ENCODE data around the gene KCNK15. TPM values are rescaled to one million over a fixed set of nuclear protein-coding genes. Genes with fewer than 3 reads are reported as not detected.
"Not testable (repeated sequence)": the region's sequence is repeated elsewhere in the genome, so short reads cannot be mapped to it uniquely, and the experiment has no call there.

KCNK15 gene
- polyA plus RNA-seq (ENCODE audit: insufficient read length) = 0.07 TPM
- long read RNA-seq, donor 1 = 0 reads
- long read RNA-seq, donor 2 = 0 reads
- long read RNA-seq, donor 3 = 0 reads
- long read RNA-seq, donor 4 = 0 reads
- long read RNA-seq, donor 5 = 0 reads
- long read RNA-seq, donor 6 = 0 reads
- long read RNA-seq, donor 7 = 0 reads
- long read RNA-seq, donor 8 = 0 reads

DNA sequence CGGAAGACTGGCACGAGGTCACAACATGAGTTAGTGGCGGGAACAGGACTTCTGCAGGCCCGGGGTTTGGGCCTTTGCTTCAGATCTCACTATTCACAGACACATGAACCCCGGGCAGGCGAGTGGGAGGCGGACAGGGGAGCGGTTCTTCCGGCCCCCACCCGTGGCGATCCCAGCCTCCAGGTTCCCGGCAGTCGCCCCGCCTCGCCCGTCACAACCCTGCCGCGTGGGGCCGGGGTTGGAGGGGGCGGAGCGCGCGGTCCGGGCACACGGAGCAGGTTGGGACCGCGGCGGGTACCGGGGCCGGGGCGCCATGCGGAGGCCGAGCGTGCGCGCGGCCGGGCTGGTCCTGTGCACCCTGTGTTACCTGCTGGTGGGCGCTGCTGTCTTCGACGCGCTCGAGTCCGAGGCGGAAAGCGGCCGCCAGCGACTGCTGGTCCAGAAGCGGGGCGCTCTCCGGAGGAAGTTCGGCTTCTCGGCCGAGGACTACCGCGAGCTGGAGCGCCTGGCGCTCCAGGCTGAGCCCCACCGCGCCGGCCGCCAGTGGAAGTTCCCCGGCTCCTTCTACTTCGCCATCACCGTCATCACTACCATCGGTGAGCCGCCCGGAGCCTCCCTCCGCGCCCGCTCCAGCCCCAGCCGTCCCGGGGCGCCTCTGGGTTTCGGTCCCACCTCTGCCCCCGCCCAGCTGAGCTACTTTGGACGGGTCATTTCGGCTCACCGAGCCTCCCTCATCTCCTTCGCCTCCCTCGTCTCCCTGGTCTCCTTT, at the start of gene KCNK15:
Gene KCNK15 (plus strand): TSS at position 268 of the 769 bp plus-strand sequence. CDS start 46 bp downstream, at position 314.
- DNase-seq = peak; percentile 22

DNA sequence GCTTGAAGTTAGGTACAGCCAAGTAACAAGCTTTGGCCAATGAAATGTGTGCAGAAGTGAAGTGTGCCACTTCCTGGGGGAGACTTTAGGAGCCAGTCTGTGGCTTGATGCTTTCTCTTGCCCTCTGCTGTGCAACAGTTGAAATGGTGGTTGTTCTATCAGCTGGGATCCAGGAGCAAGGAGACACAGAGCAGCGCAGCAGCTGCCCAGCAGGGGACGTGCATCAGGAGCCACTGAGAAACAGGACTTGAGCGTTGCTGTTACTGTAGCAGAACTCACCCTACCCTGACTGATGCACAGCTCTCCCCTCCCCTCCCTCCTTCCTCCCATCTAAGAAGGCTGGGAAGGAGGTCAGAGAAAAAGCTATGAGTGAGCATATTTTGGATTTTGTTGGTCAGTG, 49.4 kb upstream of the KCNK15 start:
- no peak for DNase-seq

DNA sequence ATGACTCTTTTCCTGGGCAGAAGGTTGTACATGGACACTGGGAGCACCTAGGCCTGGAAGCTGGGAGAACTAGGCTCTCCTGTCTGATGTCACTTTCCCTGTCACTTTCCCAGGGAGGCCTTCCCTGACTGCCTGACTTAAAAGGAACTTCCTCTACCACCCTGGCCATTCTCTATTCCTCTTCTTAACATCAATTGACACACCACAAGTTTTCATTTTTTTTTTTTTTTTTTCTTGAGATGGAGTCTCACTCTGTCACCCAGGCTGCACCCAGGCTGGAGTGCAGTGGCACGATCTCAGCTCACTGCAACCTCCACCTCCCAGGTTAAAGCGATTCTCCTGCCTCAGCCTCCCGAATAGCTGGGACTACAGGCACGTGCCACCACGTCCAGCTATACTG, 48.6 kb upstream of the KCNK15 start:
- not testable (repeated sequence) for DNase-seq

DNA sequence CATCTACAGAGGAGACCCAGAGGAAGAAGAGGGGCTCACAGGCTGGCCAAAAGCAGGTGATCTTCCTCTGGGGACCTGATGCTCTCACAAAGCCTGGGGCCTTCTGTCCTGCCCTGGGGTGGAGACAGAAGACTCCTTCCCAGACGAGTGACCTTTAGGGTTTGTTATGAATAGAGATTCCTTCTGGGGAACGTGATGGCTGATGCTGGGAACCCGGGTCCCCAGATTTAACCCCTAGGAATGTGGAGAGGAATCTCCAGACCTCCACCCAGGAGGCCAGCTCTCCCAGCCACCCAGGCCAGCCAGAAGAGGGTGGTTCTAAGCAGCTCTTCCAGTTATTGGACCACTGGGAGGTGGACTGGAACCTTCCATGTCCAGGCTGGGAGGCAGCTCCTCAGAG, 47.3 kb upstream of the KCNK15 start:
- no peak for DNase-seq

DNA sequence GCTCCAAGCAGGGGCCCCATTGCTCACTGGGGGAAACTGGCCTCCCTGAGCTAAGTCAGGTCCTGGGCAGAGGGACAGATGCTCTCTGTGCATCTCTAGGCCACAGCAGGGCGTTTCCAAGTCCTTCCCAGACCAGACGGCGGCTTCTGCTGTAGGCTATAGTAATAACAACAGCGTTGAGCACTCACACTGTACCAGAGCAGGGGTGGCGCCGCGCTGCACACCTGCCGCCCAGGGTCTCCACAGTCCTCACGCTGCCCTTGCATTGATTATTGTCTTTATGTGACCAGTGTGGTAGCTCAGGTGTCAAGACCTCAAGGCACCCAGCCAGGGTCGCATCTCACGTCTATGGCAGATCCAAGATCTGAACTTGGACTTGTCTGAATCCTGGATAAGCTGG, 45.4 kb upstream of the KCNK15 start:
- DNase-seq = no peak

DNA sequence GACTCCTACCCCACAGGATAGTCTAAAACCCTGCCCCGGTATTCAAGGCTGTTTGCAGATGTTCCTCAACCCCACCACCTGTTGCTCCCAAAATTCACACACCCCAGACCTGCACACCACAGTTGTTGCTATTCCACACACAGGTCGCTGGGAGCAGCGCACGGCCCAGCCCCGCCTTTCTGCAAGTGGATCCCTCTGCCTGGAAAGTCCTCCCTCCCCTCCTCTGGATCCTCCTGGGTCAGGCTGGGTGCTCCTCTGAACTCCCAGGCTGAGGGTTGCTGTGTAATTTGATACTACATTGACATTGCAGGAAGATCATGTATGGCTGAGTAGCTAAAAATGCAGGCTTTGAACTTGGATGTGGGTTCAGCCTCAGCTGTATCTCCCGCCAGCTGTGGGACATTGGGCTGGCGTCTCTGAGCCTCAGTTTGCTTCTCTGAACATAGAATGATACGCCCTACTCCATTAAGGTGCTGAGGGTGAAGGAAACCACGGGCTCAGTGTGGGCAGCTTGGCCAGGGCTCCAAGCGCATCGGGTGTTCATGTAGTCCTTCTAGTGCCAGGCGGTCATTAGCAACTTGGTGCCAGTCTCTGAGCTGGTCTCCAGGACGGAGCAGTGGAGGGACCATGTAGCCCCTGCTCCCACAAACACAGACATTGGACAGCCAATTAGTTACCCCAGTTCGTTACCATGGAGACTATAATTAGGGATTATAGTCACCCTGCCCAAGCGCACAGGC, 44.4 kb upstream of the KCNK15 start:
- DNase-seq = peak; percentile 19

DNA sequence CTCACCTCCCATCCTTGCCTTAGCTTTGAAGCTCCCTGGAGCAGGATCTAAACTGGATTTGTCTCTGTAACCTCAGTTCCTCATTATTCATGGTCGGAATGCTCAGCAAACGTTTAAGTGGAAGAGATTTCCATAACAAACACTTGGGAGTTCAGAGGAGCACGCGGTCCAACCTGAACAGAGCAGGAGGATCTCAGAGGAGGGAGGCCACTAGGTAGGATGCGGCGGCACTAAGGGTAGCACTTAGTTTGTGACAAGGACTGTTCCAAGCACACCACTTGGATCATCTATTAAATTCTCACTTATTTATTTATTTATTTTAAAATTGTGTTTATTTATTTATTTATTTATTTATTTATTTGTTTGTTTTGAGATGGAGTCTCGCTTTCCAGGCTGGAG, 43.8 kb upstream of the KCNK15 start:
- DNase-seq = no peak

DNA sequence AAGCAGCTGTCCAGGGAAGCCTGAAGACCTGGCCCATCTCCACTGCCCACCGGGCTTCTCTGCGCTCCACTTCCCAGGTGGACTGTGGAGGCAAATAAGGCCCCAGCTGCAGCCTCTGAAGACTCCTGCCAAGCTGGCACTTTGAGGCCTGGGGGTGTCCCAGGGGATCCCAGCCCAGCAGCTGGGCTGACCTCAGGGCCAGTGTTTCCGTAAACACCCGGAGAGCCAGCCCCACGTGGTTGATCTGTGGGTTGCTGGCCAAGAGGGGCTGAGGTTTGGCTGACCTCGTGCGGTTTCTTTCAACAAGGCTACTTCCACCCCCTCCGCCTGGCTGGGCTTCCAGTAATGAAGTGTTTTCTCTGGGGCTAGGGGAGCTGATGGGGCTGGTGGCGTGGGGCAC, 42.9 kb upstream of the KCNK15 start:
- peak; percentile 26 for DNase-seq

DNA sequence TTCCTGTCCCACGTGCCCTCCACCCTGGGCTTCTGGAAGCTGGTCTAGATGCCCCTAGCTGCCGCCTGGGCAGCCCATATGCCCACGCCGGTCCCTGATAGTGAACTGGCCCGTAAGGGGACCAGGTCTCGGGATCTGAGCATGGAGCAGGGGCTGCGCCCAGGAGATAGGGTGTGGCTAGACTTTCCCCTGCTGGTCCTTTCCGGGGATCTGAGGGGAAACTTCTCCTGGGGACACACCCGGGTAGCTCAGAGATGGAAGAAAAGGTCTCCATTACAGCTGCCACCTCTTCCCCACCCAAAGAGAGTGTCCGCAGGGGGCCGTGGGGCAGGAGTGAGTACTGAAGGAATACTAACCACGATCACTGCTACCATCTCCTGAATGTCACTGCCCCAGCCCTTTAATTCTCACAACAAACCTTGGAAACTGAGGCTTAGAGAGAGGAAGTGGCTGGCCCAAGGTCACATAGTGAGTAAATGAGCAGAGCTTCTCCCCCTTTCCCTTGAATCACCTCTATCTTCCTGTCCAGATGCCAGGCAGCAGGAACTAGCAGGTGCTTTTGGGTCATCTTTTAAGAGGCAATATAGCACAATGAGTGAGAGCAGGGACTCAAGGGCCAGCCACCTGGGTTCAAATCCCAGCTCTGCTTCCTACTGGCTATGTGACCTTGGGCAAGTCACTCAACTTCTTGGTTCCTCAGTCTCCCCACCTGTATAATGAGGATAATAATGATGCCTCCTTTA, 42.3 kb upstream of the KCNK15 start:
- no peak for DNase-seq

DNA sequence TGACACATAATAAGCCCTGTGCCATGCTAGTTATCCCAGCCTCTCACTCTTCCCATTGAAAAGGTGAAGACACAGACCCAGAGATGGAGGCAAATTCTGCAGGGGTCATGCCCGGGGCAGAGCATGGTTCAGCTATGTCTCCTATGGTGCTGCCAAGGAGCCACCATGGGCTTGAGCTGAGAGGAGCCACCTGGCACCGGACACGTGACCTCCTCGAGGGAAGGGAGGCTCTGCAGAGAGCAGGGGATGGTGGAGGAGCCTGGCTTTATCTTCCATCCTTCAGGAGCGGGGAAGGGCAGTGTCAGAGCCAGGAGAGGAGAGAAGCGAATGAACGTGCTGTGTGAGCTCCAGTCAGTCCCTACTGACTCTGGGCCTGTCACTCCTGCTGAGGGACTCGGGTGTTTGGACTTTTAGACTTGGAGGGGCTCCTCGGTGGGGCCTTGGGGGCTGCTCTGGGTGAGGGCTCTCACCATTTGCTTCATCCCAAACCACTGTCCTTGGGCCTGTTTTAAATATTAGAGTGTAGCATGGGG, 41.6 kb upstream of the KCNK15 start:
- no peak for DNase-seq

DNA sequence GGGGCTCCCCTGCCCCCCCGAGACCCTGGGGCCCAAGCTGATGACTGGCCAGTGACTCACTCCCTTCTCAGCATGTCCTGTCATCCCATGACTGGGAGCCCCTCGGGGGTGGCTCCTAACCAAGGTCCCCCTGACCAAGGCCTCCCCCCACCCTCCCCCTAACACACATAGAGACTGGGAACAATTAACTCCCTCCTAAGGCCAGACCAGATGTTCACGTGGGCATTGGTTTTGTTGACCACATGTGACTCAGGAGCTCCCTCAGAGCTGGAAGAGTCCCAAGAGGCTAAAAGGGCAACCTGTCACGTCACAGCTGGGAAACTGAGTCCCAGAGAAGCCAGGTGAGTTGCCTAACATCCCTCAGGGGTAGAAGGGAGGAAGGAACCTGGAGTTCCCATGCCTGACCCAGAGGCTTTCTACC, 41.1 kb upstream of the KCNK15 start:
- DNase-seq = no peak

DNA sequence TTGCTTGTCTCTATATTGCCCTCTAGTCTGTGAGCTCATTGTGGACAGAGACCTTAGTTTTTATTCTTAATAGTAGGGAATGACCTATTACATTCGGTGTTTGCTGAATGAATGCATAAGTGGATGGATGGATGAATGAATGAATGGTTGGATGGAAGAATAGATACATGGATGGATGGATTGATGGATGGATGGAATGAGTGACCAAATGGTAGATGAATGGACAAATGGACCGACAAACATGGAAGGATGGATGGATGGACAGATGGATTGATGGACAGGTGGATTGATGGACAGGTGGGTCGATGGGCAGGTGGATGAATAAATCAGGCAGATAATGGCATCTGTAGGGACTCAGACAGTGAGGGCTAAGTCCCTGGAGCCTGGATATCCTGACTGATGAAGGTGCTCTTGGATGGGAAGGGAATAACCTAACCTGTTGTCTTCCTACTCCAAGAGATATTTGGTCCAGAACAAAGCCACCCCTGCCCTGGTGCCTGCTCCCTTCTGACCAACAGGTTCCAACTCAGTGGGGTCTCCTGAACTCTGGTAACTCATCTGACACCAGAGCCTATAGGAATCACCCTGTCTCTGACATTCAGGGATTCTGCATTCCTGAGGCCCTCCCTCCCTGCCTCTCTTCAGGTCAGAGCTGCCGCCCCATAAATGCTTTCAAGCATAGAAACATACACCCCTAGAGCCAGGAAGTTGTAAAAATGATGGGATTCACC, 40.1 kb upstream of the KCNK15 start:
- DNase-seq = no peak

DNA sequence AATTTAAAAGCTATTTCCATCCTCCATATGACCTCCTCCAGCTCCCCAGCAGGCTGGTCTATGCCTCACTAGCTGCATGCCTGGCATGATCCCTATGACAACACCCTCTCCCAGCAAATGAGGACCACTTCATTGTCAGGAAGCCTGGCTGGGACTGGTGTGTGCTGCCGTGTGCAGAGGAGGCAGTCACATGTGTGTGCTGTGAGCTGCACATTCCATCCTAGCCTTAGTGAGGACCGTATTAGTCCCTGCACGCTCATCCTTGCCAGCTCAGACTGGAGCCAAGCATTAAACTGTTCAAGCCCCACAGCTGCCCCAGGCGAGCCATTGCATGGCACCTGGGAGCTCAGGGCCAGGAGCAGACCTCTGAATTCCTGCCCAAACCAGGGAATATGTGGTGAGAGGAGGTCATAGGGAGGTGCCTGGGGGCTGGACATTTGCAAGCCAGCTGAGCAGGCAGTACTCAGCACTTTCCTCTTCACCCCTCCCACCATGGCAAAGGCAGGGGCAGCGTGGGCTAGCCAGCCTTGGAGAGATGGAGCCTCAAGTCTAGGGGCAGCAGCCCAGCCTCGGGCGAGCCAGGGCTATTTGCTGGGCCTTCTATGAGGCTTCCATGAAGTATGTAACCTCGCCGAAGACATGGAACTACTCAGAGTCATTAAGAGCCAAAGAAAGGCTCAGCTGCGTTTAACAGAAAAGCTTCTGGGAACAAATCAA, 39.2 kb upstream of the KCNK15 start:
- no peak for DNase-seq

DNA sequence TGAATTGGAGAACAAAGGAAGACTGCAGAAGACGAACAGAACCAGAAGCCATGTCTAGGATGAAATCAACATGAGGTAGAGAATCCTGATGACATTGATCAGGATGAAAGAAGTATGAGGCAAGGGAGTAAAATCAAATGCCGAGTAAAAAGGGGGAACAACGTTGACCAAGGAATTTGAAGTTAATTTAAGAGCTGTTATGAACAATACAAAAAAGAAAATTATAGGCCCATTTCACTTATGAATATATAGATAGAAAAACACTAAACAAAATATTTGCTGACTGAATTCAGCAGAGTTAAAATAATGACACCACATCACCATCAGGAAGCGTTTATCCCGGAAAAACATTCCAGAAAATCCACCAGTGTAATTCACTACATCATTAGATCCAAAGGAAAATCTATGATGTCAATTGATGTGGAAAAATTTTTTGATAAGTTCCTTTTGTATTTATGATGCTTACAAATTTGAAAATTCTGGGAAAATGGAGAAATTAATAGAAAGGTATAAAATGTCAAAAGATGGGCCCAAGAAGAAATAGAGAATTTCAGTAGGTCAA, 38.6 kb upstream of the KCNK15 start:
- no peak for DNase-seq

DNA sequence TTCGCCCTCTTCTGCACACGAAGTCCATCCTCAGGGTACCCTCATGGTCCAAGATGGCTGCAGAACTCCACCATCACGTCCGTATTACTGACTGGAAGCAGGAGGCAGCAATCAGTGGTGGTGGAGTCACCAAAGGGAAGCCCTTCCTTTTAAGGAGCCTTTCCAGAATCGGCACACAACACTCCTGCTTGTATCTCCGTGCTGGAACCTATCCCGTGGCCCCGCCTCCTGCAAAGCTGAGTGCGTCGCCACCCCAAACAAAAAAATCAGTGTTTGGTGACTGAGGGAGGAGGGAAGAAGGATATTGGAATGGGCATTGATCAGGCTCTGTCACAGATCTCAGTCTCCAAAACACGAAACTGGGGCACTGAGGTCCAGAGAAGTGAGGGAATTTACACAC, 36.3 kb upstream of the KCNK15 start:
- no peak for DNase-seq

DNA sequence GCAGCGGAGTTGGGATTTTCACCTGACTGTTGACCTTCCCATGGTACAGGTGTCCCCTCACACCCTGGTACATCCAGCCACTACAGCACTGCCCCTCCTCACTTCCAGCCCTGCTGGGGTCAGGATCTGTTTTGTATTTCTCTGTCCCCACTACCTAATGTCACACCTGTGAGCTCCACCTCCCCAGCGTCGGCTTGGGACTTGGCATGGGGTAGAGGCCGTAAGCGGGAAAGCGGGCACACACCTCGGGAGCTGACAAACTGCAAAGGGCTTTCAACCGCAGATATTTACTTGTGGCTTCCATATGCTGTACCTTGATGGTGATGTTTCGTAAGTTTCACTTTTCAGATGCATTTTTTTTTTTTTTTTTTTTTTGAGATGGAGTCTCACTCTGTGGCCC, 35.9 kb upstream of the KCNK15 start:
- DNase-seq = no peak

DNA sequence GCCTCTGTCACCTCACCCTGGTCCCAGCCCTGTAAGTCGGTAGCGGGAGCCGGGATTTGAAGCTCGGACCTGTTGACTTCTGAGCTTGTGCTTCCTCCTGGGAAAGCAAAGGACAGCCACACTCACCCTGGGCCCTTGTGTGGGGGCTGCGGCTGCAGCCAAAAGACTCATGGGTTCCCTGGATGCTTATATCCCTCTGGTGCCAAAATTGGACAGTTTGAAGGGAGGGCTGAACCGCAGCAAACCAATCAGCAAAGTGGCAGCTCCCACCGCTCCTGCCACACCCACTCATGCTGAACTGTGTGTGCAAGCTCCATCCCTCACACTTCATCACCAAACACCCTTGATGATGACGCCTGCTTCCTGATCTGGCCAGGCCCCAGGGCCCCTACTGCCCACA, 34.4 kb upstream of the KCNK15 start:
- DNase-seq = no peak

DNA sequence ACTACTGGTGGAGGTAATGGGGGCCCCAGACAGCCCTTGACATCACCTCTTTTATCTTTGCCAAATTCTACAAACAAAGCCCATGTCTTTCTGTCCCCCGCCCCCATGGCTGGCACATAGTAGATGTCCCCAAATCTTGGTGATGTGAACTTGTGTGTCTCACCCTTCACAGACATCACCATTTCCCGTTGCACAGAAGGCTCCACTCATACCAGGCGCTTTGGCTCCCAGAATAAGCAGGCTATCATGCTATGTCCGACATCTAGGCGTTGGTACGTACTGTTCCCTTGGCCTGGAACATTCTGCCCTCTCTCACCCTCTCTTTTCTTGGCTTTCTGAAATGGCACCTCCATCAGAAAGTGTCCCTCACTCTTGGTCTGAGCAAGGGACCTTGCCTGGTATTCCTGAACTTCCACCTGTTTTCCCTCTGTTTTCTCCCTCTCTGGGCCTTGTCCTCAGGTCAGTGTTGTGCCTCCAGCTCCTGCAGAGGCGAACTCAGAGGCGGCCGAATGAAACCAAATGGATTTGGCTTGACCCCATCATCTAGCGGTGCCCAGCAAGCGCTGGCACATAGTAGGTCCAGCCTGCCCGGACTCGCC, 31.5 kb upstream of the KCNK15 start:
- DNase-seq = no peak

DNA sequence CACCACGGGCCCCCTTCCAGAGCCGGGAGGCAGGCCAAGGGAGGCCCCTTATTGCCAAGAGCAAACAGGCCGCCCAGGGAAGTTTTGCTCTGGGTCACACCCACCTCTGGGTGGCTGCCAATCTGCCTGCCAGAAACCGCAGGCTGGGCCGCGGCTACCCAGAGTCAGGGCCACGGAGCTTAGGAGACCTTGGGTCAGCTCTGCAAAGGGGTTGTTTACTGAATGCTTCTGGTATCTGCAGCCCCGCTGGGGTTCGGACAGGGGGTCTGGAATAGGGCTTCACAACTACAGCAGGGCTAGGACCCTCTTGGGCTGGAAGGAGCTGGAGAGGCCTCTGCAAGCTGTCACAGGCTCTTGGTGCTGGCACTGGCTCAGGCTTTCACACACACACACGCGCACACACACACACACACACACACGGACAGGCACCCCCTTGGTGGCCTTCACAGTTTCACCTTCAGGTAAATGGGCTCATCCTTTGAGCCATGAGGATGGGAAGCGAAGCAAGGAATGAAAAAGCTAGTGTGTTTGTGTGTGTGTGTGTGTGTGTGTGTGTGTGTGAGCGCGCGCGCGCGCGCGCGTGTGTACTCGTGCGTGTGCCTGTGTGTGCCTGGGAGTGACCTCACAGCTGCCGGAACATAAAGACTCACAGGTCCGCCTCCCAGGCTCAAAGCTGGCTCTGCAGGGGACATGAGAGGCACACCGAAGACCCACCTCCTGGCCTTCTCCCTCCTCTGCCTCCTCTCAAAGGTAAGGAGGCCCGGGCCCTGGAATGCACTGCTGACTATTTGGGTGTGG, 30.8 kb upstream of the KCNK15 start, which contains the start of gene CCN5:
Gene CCN5 (plus strand): TSS at position 669 of the 798 bp plus-strand sequence. CDS start 22 bp downstream, at position 691.
- DNase-seq = no peak
